PC-3 (cell line): ENCODE results near the gene TMX2.

Experiments used
- EZH2 ChIP-seq: fragments of 300-600 bp; sonication (generic); IDR thresholded peaks from one replicate; pipeline ENCODE4 v1.6.1; 2017; ENCODE audit warnings: antibody characterized with exemption, mild to moderate bottlenecking, low read length; ENCODE audit not compliant: unreplicated experiment
- EZH2phosphoT487 ChIP-seq: fragments of 300-600 bp; sonication (generic); IDR thresholded peaks from 2 replicates; pipeline ENCODE4 v1.6.1; 2018; ENCODE audit warnings: mild to moderate bottlenecking, antibody characterized with exemption, low read length, borderline replicate concordance
- TF ChIP-seq, protein P1 (sequence below): fragments of 300-600 bp; sonication (generic); conservative IDR thresholded peaks from 2 replicates; pipeline ENCODE4 v1.5.1; 2017; ENCODE audit warnings: antibody characterized with exemption, low read depth, mild to moderate bottlenecking, low read length

DNA sequence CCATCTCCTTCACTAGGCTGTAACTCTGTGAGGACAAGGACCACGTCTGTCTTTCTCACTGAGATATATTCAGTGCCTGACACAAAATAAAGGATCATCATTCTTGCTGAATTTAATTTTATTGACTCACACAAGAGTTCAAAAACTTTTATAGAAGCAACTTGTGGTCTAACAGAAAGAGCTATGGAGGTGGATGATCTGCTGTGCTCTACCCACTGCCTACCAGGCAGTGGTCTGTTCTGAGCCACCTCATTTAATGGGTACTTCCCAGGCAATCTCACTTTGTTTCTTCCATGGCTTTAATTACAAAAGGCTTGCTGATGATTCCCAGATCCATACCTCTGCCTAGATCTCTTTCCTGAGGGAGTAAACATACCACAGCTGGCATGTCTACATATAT lies 34.5 kb downstream of the TMX2 start:
- TF ChIP-seq EZH2phosphoT487 (no peak), EZH2 (no peak)
- TF ChIP-seq, protein P1, sequence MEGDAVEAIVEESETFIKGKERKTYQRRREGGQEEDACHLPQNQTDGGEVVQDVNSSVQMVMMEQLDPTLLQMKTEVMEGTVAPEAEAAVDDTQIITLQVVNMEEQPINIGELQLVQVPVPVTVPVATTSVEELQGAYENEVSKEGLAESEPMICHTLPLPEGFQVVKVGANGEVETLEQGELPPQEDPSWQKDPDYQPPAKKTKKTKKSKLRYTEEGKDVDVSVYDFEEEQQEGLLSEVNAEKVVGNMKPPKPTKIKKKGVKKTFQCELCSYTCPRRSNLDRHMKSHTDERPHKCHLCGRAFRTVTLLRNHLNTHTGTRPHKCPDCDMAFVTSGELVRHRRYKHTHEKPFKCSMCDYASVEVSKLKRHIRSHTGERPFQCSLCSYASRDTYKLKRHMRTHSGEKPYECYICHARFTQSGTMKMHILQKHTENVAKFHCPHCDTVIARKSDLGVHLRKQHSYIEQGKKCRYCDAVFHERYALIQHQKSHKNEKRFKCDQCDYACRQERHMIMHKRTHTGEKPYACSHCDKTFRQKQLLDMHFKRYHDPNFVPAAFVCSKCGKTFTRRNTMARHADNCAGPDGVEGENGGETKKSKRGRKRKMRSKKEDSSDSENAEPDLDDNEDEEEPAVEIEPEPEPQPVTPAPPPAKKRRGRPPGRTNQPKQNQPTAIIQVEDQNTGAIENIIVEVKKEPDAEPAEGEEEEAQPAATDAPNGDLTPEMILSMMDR = no peak
